HepG2 (cell line): ENCODE data around the gene TOMM6. TPM values are rescaled to one million over a fixed set of nuclear protein-coding genes. Genes with fewer than 3 reads are reported as not detected.

Source experiments
- CREM ChIP-seq, 2 experiments: sonication (generic) in 1 of 2; formaldehyde crosslinking in 1 of 2; IDR thresholded peaks; 2 replicates each; pipeline versions ENCODE4 v1.4.0 to v1.6.1; 2016 to 2020; ENCODE audit warnings: antibody characterized with exemption in 1 of 2, mild to moderate bottlenecking in 1 of 2, missing genetic modification reagents in 1 of 2
- NR2C2 ChIP-seq: sonication (generic); formaldehyde crosslinking; IDR thresholded peaks from 2 replicates; pipeline ENCODE4 v1.4.0; 2020; ENCODE audit warnings: missing genetic modification reagents, mild to moderate bottlenecking, moderate library complexity, borderline replicate concordance
- PAX8 ChIP-seq: sonication (generic); formaldehyde crosslinking; IDR thresholded peaks from 2 replicates; pipeline ENCODE4 v1.8.0; 2022; ENCODE audit warnings: mild to moderate bottlenecking, missing genetic modification reagents, borderline replicate concordance
- PAXIP1 ChIP-seq: sonication (generic); formaldehyde crosslinking; conservative IDR thresholded peaks from 2 replicates; pipeline ENCODE4 v1.4.0; 2020; ENCODE audit warnings: mild to moderate bottlenecking, missing genetic modification reagents, moderate library complexity
- RFXAP ChIP-seq: sonication (generic); formaldehyde crosslinking; IDR thresholded peaks from 2 replicates; pipeline ENCODE4 v1.4.0; 2020; ENCODE audit warnings: missing genetic modification reagents, borderline replicate concordance
- TMF1 ChIP-seq: sonication (generic); formaldehyde crosslinking; IDR thresholded peaks from 2 replicates; pipeline ENCODE4 v1.8.1; 2022; ENCODE audit warnings: low read depth, missing genetic modification reagents
- ZBTB7B ChIP-seq: sonication (generic); formaldehyde crosslinking; IDR thresholded peaks from 2 replicates; pipeline ENCODE4 v1.4.0; 2020; ENCODE audit warnings: missing genetic modification reagents
- ZHX2 ChIP-seq, 2 experiments: sonication (generic) in 1 of 2; formaldehyde crosslinking in 1 of 2; IDR thresholded peaks; 2 replicates each; pipeline versions ENCODE4 v1.6.1 to v1.9.0; 2014 to 2022; ENCODE audit warnings: antibody characterized with exemption in 1 of 2, borderline replicate concordance in 1 of 2, inconsistent platforms in 1 of 2, low read depth in 1 of 2, missing genetic modification reagents in 1 of 2
- ZUFSP ChIP-seq: sonication (generic); formaldehyde crosslinking; IDR thresholded peaks from 2 replicates; pipeline ENCODE4 v1.9.0; 2021; ENCODE audit warnings: missing genetic modification reagents, mild to moderate bottlenecking, borderline replicate concordance
- polyA plus RNA-seq, 8 experiments: library from polyadenylated mRNA; depleted of rRNA in 3 of 8; stranded (reverse) in 7 of 8; unstranded in 1 of 8; fragments of >200 nt; fragmentation: Illumina TruSeq in 4 of 8; extraction: Trizol in 4 of 8; gene quantifications; 2 replicates each; pipeline versions ENCODE4 v1.2.1 to v1.2.3, GENCODE V29; 2011 to 2016; ENCODE audit warnings: low read depth in 4 of 8, missing spikeins in 1 of 8, mixed read lengths in 1 of 8; ENCODE audit not compliant: insufficient read depth in 1 of 8
- total RNA-seq, 5 experiments: library from RNA; depleted of rRNA; stranded (reverse); fragments of >200 nt; fragmentation: Illumina TruSeq; extraction: Trizol; gene quantifications; 2 replicates each; pipeline ENCODE4 v1.2.3, GENCODE V29; 2016; ENCODE audit warnings: low read depth in 1 of 5
- TF ChIP-seq, protein P1 (sequence below): sonication (generic); formaldehyde crosslinking; IDR thresholded peaks from 2 replicates; pipeline ENCODE4 v1.5.0; 2020; ENCODE audit warnings: mild to moderate bottlenecking, missing genetic modification reagents, moderate library complexity

The TOMM6 gene
- total and polyA plus RNA-seq, 2 of the 13 experiments (the other 11 are each of a cell fraction or from before 2014, with no cell fraction given) = 320 to 321 TPM

- TF ChIP-seq PAXIP1 (CRISPR knock-in tag) (peak; percentile 78), TMF1 (CRISPR knock-in tag) (no peak), ZBTB7B (CRISPR knock-in tag) (no peak), CREM (IDR thresholded peaks at IDR 0.05) (no peak), CREM (CRISPR knock-in tag; IDR thresholded peaks at IDR 0.05) (no peak), ZUFSP (no peak), ZHX2 (IDR thresholded peaks at IDR 0.05; ENCODE audit: low read depth) (no peak), ZHX2 (CRISPR knock-in tag; IDR thresholded peaks at IDR 0.05; ENCODE audit: borderline replicate concordance) (no peak), RFXAP (peak; percentile 48; the same call in 1 of the 2 replicates), NR2C2 (CRISPR knock-in tag) (peak; percentile 25; the same call in 1 of the 2 replicates), PAX8 (no peak)
- TF ChIP-seq, protein P1, sequence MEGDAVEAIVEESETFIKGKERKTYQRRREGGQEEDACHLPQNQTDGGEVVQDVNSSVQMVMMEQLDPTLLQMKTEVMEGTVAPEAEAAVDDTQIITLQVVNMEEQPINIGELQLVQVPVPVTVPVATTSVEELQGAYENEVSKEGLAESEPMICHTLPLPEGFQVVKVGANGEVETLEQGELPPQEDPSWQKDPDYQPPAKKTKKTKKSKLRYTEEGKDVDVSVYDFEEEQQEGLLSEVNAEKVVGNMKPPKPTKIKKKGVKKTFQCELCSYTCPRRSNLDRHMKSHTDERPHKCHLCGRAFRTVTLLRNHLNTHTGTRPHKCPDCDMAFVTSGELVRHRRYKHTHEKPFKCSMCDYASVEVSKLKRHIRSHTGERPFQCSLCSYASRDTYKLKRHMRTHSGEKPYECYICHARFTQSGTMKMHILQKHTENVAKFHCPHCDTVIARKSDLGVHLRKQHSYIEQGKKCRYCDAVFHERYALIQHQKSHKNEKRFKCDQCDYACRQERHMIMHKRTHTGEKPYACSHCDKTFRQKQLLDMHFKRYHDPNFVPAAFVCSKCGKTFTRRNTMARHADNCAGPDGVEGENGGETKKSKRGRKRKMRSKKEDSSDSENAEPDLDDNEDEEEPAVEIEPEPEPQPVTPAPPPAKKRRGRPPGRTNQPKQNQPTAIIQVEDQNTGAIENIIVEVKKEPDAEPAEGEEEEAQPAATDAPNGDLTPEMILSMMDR (CRISPR knock-in tag) = no peak
These were observed 48.5 kb upstream of the TOMM6 start (continued) for GRCh38 chr6:41739041-41739440.
